Activated naive CD4-positive, alpha-beta T cell treated with anti-CD3 and anti-CD28 coated beads, Interleukin-2, amount 50 U/mL, for 72 hours (primary cell): Measurements from ENCODE around the gene DMWD. TPM values are rescaled to one million over a fixed set of nuclear protein-coding genes. Genes with fewer than 3 reads are reported as not detected.

Experiments
- ATAC-seq, 2 donors: fragments of 150-1000 bp; cut with Tn5 transposase; 2 replicates each; pipeline ENCODE4 v1.10.0; 2021; ENCODE audit warnings: mild to moderate bottlenecking in 2 of 2, moderate library complexity in 2 of 2
- DNase-seq, 2 donors: peaks; one replicate each; pipeline ENCODE4 v3.0.0; 2021 to 2022; ENCODE audit warnings: low spot score in 2 of 2
- H3K27ac Mint-ChIP-seq, 2 donors: one replicate each; pipeline ENCODE4 v1.8.0; 2022; ENCODE audit warnings: mild to moderate bottlenecking in 2 of 2, mixed read lengths in 2 of 2
- H3K36me3 Mint-ChIP-seq, 2 donors: one replicate each; pipeline ENCODE4 v1.8.0; 2022; ENCODE audit warnings: mixed read lengths in 2 of 2
- H3K9me3 Mint-ChIP-seq, 2 donors: one replicate each; pipeline ENCODE4 v1.8.0; 2022; ENCODE audit warnings: mixed read lengths in 2 of 2
- total RNA-seq, 2 donors: library from RNA; stranded (reverse); gene quantifications; one replicate each; pipeline ENCODE4 v1.2.3, GENCODE V29; 2022

DMWD gene
- total RNA-seq, 2 donors from 2014 or later: 20.4 to 20.5 TPM

DNA sequence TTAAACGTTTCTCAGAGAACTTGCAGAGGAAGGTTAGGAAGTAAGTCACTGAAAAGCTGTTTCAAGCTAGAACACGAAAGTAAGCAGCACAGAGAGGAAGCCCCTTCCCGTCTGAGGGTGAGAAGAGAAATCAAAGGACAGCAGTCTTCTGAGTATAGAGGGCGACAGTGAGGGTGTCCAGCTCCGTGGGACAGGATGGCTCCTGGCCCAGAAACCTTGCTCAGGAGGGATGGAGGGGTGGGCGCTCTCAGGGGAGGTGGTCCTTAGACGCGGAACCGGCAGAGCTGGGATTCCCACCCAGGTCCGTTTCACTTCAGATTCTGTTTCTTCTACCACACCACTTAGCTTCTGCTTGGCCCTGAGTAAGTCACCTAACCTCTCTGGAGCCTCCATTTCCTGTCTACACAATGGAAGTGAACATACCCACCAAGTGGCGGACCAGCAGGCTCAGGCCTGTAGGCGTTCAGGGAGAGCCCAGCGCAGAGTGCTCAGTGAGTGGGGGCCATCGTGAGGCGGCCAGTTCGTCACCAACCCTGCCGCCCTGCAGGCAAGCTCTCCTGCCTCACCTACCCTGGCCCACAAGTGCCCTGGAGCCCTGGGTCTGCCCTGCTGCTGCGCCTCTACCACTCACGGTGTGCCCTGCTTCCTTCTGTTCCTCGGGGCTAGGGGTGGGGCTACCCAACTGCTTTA is 27.9 kb upstream of the DMWD start:
- no peaks in the 10 kb centered on the region for H3K9me3 Mint-ChIP-seq
- peak overlapping the region in 1 of 2 donors; percentile 74 for H3K27ac Mint-ChIP-seq

DNA sequence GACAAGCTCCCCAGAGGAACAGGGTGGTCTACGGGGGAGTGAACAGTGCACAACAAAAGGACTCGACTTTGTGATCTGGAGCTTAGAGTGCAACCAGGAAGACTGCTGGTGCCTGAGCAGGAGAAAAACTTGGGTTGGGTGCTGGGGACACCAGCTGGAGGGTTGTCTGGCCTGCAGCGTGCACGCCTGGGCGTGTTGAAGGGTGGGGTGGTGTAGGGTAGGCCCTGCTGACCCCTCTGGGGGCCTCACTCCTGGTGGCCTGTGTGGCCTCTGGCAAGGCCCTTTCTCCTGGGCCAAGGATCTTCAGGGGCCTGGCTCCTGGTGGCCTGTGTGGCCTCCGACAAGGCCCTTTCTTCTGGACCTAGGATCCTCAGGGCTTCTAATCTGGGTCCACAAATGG is 27.1 kb upstream of the DMWD start:
- no peaks in the 10 kb centered on the region for H3K36me3 Mint-ChIP-seq
- ATAC-seq (no peak), DNase-seq (no peak)
- peak overlapping the region; percentile 50 to 74 for H3K27ac Mint-ChIP-seq
- no peaks in the 10 kb centered on the region for H3K9me3 Mint-ChIP-seq

More for the DNA sequence above, 27.9 kb upstream of the DMWD start:
- H3K36me3 Mint-ChIP-seq: peaks cover 0 to under 1% of the 10 kb centered on the region in 2 donors
- ATAC-seq: no peak
- no peak for DNase-seq

DNA sequence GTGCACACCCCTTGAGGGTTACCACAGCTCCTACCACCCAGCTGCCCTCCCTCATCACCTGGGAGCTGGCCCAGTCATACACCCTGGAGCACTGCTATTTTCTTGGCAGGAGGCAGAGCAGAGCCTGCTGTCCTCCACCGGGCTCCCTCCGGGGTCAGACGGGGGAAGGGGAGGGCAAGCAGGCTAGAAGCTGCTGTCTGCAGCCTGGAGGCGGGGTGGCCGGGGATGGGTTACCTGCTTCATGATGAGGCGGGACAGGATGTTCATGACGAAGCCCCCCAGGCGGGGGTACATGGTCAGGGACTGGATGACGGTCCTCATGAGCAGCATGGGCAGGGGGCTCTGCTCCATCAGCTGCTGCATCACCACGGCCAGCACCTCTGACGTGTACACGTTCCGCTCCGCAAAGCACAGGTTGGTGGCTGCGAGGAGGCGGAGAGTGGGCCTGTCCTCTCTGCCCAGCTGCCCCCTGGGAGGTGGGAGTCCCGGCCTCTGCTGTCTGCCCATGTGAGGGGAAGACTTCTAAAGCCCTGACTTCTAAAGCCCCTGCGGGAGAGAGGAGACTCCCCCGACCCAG is 25.2 kb upstream of the DMWD start:
- no peak overlapping the region for H3K27ac Mint-ChIP-seq
- ATAC-seq (peak; percentile 5 to 19), DNase-seq (no peak)
- H3K9me3 Mint-ChIP-seq: no peaks in the 10 kb centered on the region
- H3K36me3 Mint-ChIP-seq: no peaks in the 10 kb centered on the region

DNA sequence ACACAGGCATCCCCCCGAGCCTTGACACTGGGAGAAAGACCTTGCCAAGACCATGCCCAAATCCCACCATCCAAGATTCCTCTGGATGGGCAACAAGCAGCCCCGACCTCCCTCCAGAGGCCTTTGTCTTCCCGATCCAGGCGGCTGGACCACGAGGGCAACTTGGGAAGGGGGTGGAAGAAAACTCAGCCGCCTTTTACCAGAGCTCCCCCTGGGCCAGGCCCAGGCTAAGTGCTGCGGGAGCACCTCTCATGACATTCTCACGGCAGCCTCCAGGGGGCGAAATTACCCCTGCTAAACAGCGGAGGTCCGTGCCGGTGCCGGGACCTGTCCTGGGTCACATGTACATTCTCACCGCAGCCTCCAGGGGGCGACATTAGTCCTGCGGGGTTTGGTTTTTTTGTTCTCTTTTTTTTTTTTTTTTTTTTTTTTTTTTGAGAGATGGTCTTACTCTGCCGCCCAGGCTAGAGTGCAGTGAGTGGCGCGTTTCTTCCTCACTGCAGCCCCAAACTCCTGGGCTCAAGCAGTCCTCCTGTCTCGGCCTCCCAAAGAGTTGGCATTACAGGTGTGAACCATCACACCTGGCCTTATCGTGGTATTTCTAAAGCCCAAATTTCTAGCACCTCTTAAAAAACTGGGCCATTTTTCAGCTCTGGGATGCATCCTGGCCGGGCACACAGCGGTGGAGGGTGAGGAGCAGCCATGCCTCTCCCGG is 24.5 kb upstream of the DMWD start:
- H3K36me3 Mint-ChIP-seq: no peaks in the 10 kb centered on the region
- H3K9me3 Mint-ChIP-seq: no peaks in the 10 kb centered on the region
- peak; percentile 92 to 99 for DNase-seq
- peak; percentile 95 for ATAC-seq
- H3K27ac Mint-ChIP-seq: peak overlapping the region in 1 of 2 donors; percentile 44

DNA sequence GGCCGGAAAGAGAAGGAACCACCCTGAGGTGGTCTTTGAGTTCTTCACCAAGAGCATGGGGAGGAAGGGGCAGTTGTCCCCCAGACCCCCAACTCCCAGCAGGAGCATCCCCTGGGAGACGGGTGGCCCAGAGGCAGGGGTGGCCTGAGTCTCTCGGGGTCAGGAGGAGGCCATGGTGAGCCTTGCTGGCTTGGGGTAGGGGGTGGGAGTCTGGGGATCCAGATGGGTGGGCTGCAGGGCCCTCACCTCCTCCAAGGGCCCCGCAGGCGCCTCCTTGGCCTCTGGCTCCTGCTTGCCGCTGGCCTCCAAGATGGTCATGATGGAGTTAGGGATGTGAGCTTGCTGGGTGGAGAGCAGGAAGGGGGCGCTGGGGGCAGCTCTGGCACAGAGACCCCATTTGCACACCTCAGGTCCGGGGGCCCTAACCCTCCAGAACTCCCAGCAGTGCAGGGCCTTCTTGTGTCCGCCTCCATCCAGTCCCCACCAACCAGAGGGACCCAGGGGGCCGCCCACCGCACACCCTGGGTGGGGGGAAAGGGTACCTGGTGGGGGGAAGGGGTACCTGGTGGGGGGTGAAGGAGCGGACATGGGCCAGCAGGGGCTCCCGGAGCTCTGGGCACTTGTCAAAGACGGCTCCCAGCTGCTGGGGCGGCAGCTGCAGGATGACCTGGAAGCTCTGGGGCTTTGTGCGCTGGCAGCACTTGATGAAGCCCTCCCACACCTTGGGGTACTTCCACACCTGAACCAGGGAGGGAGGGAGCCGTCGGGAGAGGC is 23.8 kb upstream of the DMWD start:
- no peak for ATAC-seq
- DNase-seq: no peak
- Mint-ChIP-seq H3K9me3 (no peaks in the 10 kb centered on the region), H3K27ac (no peak overlapping the region), H3K36me3 (no peaks in the 10 kb centered on the region)

DNA sequence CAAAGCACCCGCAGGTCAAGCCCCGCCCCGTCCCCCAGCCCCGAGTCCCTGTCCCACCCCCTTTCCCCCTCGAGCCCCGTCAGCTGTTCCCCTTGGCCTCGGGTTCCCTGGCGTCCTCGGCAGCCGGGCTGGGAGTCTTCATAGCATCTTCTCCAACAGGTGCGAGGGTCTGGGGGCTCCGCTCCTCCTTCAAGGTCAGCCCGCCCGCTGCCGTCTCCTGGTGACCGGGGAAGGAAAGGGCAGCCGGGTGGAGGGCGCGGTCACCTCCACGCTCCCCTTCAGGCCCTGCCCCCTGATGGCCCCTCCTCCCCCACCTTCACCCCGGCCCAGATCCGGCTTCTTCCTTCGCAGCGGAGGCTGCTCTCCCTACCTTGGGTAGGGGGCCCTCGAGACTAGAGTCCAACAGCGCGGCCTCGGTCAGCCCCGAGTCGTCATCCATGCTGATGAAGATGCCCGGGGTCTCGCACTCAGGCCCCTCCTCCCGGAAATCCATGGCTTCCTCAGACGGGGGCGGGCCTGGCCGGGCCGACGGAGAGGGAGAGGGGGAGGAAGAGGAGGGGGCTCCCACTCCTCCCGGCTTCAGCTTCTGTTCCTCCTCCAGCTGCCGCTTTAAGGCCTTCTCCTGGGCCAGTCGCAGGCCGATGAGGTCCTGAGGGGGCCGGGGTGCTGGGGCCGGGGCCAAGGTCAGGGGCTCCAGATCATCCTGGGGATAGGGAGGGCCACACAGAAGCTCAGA is 23.0 kb upstream of the DMWD start:
- no peaks in the 10 kb centered on the region for H3K36me3 Mint-ChIP-seq
- no peak for DNase-seq
- no peak overlapping the region for H3K27ac Mint-ChIP-seq
- ATAC-seq: no peak
- no peaks in the 10 kb centered on the region for H3K9me3 Mint-ChIP-seq

DNA sequence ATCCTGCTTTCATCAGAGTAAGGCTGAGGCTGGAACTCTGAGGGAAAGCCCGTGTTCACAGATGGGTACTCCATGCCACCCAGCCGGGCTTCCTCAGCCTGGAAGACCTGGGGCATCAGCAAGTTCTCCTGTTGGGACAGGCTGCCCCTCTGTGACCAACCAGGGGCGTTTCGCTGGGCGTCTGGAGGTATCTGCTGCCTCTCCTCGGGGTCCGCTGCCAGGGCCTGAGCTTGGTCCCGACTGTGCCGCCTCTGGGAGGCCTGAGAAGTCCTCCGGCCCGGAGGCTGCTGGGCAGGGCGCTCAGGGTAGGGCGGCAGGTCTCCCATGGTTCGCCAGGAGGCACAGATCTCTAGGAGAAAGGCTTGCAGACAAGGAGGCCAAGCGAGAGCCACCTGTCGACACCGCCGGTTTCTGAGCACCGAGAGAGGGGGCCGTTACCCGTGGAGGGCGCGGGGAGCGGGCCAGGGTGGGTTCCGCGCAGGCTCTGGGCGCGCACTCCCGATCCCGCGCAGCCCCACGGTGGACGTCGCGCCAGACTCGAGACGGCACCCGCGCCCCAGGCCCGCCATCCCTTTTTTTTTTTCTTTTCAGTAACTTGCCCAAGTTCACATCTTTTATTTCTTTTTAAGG is 22.3 kb upstream of the DMWD start, which contains the start of gene RSPH6A:
Gene RSPH6A, minus strand, starts transcription at position 458 of the 630 bp plus-strand sequence. Its CDS starts 132 bp downstream, at position 326.
- Mint-ChIP-seq H3K36me3 (no peaks in the 10 kb centered on the region), H3K9me3 (no peaks in the 10 kb centered on the region), H3K27ac (peak within 1 kb of the TSS in 1 of 2 donors; percentile 36)
- DNase-seq: no peak
- no peak for ATAC-seq

DNA sequence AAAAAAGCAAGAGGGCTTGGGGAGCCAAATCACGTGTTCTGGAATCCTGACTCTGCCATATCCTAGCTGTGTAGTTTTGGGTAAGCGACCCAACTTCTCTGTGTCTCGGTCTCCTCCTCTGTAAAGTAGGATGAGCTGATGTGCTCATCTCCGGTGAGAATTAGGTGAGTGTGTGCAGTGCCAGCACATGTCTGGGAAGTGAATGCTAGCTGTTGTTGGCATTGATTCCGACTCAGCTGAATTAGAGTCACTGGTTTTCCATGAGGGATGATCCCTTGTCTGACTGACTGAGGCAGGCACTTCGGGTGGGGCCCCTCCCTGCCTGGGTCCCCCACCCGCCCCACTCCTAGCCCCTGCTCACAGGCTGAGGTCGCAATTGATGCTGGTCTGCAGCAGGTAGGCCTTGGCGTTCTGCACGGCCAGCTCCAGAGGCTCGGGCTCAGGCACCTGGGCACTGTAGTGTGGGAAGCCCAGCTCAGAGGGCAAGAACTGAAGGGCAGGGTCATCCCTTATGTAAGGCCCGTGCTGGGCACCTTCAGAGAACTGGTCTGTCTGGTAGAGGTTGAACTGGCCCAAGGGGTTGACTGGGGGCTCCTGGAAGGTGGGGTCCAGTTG is 21.6 kb upstream of the DMWD start:
- DNase-seq (no peak), ATAC-seq (no peak)
- Mint-ChIP-seq H3K9me3 (no peaks in the 10 kb centered on the region), H3K27ac (peak overlapping the region in 1 of 2 donors; percentile 36), H3K36me3 (no peaks in the 10 kb centered on the region)

DNA sequence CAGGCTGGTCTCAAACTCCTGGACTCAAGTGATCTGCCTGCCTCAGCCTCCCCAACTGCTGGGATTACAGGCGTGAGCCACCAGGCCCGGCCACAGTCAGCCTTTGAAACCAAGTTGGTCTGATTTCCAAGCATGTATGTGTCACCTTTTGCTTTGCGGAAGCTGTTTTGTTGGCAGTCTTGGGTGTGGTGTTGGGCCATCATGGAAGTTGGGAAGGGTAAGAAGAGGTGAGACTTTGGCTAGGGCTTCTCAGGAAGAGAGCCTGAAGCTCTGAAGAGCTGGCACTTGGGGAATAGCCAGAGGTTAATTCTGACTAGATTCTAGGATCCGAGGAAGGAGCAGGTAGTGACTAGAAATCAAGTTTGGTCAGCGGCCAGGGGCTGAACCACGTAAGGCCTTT is 19.7 kb upstream of the DMWD start:
- no peaks in the 10 kb centered on the region for H3K9me3 Mint-ChIP-seq
- no peaks in the 10 kb centered on the region for H3K36me3 Mint-ChIP-seq
- no peak for DNase-seq
- no peak for ATAC-seq
- no peak overlapping the region for H3K27ac Mint-ChIP-seq

DNA sequence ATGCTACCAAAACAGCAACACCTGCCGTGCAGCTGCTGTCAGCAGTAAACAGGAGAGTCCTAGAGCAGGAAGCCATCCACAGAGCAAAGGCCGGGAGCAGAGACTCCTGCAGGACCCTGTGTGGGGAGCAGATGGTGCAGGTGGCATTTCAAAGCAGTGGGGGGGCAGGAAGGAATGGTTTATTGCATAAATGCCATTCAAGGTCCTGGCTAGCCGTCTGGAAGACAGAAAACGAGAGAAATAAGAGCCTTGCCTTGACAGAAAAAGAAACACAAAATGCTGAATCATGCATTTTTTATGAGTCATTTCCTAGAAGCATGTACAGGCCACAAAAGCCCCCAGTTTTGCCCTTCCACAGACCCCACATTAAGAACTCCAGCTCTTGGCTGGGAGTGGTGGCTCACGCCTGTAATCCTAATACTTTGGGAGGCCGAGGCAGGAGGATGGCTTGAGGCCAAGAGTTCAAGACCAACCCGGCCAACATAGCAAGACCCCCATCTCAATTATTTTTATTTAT is 17.1 kb upstream of the DMWD start:
- ATAC-seq: peak in 1 of 2 donors; percentile 47
- DNase-seq: no peak
- Mint-ChIP-seq H3K27ac (peak overlapping the region in 1 of 2 donors; percentile 76), H3K36me3 (no peaks in the 10 kb centered on the region), H3K9me3 (no peaks in the 10 kb centered on the region)

DNA sequence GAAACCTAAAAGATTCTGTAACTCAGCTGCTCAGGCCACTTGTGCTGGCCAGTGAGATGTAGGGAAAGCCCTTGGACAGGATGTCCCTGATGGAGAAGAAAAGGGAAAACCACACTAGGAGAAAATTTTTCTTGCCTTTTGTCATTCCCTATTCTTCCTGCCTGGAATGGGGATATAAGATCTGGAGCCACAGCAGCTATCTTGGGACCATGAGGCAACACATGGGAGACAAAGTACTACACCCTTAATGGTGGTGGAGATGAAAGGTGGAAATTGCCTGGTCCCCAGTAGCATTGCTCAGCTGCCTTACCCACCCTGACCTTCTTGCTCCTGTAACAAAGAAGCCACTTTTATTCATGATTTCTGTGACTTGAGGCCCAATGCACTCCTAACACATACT is 13.1 kb upstream of the DMWD start:
- Mint-ChIP-seq H3K36me3 (no peaks in the 10 kb centered on the region), H3K27ac (no peak overlapping the region), H3K9me3 (no peaks in the 10 kb centered on the region)
- DNase-seq (no peak), ATAC-seq (no peak)

DNA sequence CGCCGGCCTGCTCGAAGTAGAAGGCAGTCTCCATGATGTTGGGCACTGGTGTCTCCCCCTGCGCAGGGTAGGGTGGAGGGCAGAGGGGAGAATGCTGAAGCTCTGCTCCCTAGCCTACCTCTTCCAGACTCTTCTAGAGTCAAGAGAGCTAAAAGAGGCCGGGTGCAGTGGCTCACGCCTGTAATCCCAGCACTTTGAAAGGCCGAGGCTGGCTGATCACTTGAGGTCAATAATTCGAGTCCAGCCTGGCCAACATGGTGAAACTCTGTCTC is 12.2 kb upstream of the DMWD start:
- ATAC-seq: no peak
- H3K27ac Mint-ChIP-seq: no peak overlapping the region
- no peaks in the 10 kb centered on the region for H3K36me3 Mint-ChIP-seq
- H3K9me3 Mint-ChIP-seq: no peaks in the 10 kb centered on the region
- DNase-seq: no peak

DNA sequence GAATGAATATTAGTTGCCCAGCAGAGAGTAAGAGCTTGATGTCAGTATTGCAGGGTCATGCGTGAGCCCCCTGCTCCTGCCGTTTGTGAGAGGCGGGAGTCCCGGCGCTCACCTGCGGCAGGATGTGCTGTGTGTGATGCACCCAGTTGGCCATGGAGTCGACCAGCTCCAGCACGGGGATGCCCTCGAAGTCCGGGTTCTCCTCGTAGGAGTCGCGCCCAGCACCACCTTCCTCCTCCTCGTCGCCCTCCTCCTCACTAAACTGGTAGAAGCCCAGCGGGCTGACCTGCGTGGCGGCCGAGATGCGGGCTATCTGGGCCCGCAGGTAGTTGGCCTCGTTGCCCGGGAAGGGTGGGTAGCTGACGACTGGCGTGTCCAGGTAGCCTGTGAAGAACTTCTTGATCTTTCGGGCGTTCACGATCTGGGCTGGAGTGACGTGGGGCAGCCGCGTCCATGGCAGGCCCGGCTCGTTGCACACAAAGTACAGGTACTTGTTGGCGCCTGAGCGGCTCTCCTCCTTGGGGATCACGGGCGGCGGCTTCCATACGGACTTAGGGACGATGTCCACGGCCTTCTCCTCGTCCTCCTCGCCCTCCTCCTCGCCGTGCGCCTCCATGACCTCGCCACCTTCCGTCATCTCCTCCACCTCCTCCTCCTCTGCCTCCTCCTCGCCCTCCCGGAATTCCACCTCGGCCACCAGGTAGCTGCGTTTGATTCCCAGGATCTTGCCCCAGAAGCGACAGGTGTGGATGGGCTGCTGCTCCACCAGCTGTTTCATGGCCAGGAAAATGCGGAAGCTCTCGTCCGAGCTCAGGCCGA is 11.7 kb upstream of the DMWD start:
- H3K9me3 Mint-ChIP-seq: no peaks in the 10 kb centered on the region
- no peak for ATAC-seq
- no peak for DNase-seq
- no peaks in the 10 kb centered on the region for H3K36me3 Mint-ChIP-seq
- no peak overlapping the region for H3K27ac Mint-ChIP-seq

DNA sequence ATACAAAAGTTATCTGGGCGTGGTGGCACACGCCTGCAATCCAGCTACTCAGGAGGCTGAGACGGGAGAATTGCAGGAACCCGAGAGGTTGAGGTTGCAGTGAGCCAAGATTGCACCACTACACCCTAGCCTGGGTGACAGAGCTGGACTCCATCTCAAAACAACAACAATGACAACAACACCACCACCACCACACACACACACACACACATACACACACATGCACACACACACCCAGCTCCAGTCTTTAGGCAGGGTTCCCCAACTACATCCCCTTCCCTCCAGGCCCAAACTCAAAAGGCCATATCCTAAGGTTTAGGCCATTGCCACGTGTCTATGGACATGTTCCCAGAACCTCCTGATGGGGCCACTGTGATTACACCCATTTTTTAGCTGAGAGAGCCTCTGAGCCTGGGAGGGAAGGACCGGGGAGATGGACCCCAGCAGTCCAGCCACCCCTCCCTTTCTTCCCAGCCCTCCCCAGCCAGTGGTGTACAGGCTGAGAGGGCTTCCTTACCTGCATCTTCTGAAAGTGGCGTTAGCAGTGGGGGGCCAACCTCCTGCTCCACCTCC is 9.0 kb upstream of the DMWD start:
- Mint-ChIP-seq H3K9me3 (no peaks in the 10 kb centered on the region), H3K36me3 (no peaks in the 10 kb centered on the region), H3K27ac (peak overlapping the region in 1 of 2 donors; percentile 83)
- no peak for ATAC-seq
- DNase-seq: no peak
